HG03095 (cell line): Measurements from ENCODE around the gene BTBD17.

Experiments used
- ATAC-seq: cut with Tn5 transposase; IDR thresholded peaks from one replicate; pipeline ENCODE4 v1.9.1; 2021; ENCODE audit warnings: moderate library complexity; ENCODE audit not compliant: unreplicated experiment

Gene BTBD17

DNA sequence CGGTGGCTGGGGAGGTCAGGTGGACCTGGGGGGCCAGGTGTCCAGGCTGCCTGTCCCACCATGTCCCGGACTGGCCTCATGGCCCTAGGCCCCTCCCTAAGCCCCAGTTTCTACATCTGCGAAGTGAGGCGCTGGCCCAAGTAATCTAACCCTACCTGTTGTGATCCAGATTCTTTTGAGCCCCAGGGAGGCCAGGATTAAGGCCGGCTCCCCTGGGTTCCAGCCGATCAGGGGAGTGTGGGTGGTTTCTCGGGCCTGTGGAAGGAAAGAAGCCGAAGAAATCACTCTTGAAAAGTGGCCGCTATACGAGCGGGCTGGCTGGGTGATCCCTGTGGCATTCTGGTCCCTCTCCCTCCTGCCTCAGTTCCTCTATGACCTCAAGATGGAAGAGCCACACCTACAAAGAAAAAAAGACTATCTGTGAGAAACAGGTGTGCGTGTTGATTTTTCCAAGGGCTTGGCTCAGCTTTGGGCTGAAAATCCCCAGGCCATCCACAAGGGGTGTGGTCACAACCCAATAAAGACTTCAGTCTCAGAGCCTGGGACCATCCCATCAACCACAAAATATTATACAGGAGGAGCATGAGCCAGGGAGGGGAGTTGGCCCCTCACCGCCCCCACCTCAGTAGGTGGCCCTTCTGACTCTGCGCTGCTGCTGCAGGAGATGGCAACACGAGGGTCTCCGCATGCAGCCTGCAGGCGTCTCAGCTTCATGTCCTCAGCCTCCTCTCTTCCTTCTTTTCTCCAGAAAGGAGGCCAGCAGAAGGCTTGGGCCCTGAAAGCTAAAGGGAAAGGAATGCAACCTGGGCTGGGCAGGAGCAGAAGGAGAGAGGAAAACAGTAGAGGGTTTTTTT is 25.9 kb upstream of the BTBD17 start:
- ATAC-seq = no peak

DNA sequence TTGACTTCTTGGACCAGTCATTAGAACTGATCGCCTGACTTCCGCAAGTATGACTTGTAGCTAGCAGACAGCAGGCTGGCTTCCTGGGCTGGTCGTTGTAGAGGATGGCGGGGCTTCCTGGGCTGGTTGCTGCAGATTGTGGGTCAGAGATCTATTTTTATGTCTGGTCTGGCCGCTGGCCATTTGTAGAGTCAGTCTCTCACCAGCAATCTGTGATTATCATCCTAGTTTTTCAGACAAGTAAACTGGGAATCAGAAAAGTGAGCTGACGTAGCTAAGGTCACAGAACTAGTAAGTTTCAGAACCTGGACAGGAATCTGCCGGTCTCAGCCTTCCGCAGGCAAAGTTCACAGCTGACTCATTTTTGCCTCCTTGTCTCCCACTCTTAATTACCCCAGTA is 24.7 kb upstream of the BTBD17 start:
- ATAC-seq = no peak

DNA sequence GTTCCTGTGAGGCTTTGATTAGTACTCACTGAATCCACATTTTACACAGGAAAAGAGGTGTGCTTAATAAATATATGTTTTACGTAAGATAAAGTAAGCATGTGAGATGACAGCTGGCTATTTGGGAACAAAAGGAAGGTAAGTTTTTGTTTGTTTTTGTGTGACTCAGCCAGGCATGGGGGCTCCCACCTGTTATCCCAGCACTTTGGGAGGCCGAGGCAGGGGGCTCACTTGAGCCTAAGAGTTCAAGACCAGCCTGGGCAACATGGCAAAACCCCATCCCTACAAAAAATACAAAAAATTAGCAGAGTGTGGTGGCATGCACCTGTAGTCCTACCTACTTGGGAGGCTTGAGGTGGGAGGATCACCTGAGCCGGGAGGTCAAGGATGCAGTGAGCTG is 23.5 kb upstream of the BTBD17 start:
- ATAC-seq = no peak

DNA sequence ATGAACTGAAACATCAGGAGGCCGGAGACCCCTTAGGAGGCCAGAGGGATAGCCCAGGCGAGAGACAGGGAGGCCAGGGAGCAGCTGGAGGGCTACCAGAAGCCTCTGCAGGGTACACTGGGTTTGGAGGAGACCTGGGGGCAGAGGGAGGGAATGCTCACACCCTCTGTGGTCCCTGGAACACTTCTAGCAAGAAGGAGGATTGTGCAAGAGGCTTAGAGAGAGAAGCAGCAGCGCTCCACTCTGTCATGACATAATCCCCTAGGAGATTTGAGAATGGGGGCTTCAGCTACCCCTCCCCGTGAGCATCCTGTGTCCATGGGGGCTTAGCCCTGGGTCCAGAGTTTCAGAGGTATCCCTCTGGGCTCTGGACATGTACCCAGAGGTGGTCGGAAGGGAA is 21.5 kb upstream of the BTBD17 start:
- no peak for ATAC-seq

DNA sequence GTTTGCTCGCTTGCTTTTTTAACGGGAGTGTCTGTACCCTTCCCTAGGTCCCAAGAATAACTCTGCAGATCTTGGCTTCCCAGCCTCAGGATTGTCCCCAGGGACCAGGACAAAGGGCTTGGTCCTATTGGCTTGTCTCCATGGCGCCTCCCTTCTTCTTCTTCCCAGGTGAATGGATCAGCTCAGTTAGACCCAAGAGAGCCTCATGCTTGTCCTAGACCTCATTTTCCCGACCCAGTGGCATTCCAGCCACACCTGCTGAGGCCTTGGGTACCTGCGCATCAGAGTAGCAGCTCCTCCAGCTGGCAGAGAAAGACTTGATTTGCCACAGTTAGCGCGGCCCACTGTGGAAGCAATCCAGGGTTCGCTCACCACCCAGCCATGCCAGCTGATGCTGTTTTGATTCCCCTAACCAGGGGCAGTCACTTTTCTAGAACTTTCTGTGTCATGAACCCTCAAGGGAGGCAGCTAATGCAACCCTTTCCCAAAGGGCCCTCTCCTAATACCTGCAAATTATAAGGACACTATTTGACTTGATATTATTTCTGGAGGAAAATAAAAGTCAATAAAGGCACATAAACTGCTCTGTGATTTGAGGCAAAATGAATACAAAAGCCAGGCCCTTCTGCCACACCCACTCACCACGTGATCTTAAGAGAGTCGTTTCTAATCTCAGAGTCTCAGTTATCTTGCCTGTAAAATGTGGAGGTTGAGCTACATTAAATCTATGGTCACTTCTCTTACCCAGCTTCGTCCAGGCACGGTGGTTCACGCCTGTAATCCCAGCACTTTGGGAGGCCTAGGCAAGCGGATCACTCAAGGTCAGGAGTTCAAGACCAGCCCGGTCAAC is 19.5 kb upstream of the BTBD17 start:
- no peak for ATAC-seq

DNA sequence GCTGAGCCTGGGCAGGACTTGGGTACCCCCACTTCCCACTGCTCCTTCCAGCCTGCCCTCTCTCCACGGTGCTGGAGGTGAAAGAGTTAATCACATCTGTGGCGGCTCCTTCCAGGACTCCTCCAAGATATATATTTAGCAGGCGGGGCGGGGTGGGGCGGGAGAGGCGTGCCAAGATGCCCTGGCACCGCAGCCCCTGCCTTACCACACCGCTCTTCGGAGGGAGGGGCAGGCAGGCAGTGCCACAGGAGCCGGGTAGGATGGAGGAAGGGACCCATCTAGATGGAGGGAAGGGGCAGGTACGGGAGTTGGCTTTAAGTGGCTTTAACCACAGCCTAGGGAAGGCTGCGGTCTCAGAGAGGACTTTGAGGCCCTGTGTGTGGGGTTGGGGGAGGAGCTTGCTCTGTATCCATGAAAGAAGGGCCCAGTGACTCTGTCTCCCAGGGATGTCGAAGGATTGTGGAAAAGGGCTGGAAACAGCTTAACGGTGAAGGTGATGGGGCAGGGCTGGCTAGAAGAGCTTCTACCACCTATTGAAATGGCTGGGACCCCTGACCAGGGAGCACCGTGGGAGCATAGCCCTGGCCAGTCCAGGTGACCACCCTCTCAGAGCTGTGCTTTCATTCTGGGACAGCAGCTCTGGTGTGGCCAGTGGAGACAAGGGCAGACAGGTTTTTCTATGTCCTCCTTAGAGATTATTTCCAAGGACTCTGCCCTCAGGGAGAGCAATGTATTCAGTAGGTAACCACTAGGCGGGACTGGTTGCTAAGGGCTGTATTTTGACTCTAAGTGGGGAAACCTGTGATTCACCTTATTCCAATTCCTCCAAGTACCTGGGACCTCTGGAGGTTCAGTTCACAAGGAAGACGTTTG is 18.7 kb upstream of the BTBD17 start:
- ATAC-seq = no peak

DNA sequence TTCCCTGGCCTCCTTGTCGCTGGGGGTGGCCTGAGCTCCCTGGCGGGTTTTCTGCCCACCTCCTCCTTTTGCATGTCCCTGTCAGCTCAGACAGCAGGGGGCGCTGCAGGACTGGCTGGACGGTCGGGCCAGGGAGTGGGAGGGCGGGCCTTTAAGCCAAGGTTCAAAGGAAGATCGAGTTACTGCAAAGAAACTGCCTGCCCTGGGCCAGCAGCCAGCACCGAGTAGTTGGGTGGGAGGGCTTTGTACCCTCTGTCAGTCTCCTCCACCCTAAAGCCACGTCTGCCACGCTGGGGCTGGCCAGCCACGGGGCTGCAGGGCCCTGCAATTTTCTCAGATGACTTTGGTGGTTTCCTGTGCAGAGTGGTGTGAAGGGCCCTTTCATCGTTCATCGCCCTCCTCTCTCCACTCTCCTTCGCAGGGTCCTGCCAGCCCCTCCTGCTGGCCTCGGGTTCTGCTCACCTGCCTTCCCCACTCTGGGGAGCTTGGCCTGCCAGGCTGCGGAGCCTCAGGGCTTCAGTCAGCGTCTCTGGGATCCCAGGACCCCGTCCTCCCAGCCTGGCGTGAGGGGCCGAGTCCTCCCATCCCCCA is 17.9 kb upstream of the BTBD17 start:
- ATAC-seq = no peak

DNA sequence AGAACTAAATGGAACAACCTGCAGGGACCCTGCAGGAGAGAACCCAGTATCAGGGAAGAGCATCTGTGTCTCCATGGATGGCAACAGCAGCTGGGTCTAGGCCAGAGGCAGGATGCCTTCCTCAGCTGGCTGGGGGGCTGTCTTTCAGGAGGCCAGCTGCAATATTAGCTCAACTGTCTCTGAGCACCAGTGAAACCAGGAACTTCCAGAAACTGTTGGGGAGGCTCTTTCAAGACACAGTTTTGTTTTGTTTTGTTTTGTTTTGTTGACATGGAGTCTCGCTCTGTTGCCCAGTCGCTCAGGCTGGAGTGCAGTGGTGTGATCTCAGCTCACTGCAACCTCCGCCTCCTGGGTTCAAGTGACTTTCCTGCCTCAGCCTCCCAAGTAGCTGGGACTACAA is 13.2 kb upstream of the BTBD17 start:
- ATAC-seq = no peak

DNA sequence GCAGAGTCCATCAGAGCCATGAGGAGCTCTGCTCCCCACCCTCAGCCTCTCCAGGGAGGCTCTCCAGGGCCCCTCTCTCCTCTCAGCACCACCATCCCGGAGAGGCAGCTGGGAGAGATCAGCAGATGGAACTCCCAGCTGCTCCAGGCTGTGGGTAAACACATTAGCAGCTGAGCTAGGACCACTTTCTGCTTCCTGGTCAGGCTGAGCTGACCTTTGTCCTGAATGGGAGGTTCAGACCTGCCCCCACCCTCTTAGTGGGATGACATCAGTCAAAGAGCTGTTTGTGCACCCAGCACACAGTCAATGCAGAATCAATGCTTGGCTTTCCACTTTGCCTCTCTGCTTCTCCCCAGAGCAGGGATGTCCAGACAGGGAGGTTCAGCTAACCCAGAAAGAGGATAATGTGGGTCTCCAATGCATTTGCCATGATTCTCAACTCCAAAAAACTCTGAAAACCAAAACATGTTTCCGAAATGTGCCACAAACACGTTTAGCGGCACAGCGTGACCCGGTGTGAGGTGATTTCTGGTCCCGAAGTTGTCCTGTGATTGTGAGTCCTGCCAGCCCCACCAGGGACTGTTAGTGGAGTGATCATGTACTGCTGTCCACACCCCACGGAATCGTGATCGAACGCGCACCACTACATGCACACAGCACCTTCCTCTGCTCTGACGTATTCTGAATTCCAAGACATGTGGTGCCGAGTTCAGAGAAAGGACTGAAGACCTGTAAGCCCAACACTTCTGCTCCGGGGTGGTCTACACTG is 12.4 kb upstream of the BTBD17 start:
- ATAC-seq = no peak

DNA sequence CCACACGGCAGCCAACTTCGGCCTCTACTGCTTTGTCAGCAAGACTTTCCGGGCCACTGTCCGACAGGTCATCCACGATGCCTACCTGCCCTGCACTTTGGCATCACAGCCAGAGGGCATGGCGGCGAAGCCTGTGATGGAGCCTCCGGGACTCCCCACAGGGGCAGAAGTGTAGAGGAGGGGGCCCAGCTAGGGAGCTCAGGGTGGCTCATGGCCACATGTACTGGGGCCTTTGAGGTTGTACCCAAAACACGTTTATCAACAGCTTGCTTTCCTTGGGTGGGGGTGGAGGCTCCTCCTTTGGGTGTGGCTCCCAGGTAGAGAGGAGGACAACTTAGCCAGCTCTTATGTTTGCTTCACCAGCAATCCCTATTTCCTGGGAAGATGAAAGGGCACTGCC is 10.8 kb upstream of the BTBD17 start:
- ATAC-seq = no peak

DNA sequence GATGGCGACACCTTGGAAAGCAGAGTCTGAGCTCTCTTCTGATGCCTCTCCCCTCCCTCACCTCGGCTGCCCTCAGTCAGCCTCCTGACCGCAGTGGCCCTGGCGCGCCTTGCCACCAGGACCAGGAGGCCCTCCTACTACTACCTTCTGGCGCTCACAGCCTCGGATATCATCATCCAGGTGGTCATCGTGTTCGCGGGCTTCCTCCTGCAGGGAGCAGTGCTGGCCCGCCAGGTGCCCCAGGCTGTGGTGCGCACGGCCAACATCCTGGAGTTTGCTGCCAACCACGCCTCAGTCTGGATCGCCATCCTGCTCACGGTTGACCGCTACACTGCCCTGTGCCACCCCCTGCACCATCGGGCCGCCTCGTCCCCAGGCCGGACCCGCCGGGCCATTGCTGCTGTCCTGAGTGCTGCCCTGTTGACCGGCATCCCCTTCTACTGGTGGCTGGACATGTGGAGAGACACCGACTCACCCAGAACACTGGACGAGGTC is 10.0 kb upstream of the BTBD17 start:
- no peak for ATAC-seq

DNA sequence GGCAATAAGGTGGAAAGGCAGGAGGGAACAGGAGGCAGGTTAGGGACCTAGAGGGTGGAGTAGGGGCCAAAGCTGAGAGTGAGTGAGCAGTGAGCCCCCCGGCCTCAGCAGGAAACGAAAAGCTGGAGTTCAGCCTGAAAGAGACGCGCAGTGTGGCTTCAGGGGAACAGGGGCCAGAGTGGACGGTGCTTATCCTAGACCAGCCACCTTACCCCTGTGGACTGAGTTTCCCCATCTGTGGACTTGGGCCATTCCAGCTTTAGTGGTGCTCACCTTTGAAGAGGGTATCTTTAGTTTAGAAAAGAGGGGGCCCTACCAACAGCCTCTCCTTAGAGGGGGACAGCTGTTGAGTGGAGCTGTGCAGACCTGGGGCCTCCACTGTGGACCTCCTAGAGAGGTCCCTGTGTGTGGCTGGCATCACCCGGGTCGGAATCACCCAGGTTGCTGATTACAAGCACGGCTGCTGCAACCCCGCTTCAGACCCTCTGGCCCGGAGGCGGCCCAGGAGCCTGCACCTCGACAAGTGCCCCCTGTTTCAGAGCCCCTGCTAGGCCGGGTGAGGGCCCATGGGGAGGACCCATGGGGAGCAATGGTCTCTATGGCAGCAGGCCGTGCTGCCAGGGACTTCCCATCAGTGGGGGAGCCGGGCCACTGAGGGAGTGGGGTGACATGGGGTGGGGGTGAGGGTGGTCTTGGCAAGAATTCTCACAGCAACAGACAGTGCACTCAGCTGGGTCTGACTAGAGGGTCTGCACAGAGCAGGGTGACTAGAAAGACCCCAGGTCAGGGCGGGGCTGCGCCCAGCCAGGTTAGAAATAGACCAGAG is 8.2 kb upstream of the BTBD17 start:
- ATAC-seq = no peak

DNA sequence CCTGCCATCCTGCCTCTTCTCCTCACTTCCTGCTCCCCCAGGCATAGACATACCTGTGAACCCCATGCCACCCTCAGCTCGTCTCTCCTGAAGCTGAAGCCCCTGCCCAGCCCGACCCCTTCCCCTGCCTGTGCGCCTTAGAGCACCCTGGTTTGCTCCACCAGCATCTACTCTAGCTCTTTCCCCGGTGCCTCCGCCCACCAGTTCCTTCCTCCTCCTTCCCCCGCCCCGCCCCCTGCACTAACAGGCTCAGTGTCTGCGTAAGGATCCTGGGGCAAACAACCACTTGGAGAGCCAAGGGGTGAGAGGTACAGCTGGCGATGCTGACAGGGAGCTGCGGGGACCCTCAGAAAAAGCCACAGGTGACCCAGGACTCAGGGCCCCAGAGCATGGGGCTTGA is 7.6 kb upstream of the BTBD17 start:
- ATAC-seq = no peak

DNA sequence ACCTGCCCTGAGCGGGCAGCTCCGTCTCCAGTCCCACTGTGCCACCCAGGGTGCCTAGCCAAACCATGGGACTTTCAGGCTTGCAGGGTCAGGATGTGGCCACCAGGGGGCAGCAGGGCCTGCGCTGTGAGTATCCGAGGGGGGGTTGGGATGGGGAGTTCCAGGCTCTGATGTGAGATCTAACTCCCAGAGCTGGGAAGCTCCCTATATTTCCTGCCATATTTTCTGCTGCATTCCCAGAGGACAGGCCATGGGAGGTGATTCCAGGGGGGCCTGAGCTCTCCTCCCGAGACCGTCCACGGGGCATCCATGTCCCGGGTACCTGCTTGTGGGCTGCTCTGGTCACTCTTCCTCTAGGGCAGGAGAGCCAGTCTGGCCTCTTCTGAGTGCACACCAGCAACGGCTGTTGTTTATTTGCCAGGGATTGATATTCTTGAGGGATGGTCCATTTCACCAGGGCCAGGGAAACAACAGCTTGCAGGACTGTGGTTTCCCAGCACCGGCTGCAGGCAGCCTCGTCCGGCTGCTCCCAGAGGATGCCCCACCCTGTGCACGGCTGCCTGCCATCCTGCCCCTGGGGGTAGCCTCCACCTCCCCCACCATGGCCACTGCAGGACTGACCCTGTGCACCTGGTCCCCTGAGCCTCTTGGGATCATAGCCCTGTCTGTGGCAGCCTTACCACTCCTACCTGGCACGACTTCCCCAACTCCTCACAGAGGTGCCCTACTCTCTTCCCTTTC is 6.8 kb upstream of the BTBD17 start:
- ATAC-seq = no peak

DNA sequence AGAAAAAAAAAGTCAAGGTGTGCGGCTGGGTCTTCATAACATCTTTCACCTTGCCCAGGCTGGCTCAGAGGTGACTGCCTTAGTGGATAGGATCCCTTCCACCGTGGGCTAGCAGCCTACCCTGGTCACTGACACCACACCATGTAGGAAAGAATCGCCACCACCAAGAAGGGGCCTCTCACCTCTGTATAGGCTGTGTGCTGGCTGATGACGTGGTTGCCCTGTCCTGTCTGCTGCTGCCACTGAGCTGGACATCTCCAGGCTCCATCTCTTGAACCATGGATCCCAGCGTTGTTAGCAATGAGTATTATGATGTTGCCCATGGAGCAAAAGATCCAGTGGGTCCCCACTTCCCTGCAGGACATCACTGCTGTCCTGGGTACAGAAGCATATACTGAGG is 5.5 kb upstream of the BTBD17 start, which contains the start of gene GPR142:
TSS of gene GPR142 (plus strand) at position 301 of the 400 bp plus-strand sequence. CDS start 2,035 bp downstream, outside the sequence.
- ATAC-seq = no peak

DNA sequence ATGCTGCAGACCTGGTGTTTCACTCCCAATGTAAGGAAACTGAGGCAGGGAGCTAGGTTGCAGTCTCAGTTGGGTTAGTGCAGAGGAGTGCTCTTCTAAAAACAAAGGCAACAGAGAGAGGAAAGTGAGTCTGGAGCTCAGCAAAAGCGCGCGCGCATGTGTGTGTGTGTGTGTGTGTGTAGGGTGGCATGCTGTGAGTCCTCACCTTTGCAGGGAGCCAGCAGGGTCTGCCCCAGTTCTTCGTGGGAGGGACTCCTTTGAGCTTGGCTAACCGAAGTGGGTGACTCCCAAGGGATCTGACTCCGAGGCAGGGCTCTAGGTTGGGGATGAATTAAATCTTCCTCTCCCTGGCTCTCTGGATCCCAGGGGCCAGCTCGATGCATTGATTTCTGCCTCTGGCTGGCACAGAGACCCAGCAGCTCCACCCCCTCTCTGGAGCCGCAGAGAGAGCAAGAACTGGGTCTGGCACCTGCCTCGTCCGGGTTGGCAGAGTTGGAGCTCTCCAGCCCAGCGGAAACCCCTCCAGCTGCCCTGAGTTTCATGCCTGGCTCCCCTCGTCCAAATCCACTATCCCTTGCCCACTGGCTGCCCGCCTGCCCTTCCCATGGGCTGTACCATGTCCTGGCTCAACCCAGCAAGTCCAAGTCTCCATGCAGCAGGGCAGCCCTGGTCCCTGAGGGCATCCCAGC is 1.3 kb upstream of the BTBD17 start:
- no peak for ATAC-seq

DNA sequence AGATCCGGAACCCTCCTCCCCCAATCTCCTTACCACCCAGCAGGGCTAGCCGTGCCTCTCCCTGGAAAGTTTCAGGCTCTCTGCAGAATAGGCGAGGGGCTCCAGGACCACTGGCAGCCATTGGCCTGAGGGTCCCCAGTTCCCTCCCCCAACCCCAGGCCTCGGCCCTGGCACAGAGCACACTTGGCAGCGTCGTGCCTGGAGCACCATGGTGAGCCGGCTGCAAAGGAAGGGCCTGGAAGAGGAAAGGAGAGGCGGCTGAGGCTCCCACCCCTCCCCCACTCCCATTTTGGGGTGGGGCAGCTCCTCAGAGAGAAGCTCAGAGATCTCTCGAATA is 369 bp upstream of the BTBD17 start:
- ATAC-seq = no peak

DNA sequence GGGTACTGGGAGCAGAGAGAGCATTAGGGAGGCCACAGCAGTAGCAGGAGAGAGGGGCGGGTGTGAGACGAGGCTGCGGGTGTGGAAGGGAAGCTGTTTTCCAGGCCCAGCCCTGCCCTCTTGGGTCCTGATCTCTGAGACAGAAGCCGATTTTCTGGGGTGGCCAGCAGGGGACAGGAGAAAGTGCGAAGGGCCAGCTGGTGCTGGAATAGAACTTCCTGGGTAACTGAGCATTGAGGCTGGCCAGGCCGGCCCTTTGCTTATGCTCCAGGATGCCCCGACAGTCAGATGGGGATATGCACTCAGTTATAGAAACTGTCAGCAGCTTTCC is 804 bp downstream of the BTBD17 start:
- no peak for ATAC-seq
